ENCODE results near the gene NUP205.
A peak's percentile ranks its signal among the peaks of the same experiment; 100 is the strongest.

Gene NUP205

GRCh38 chr7:135539629-135540028 is 18.1 kb upstream of the NUP205 start:
- no peak for DNase-seq

- no peak for DNase-seq
Observed at GRCh38 chr7:135541029-135541428, 16.7 kb upstream of the NUP205 start.

GRCh38 chr7:135550196-135550595 is 7.5 kb upstream of the NUP205 start:
- DNase-seq: no peak

- DNase-seq: no peak
Observed at GRCh38 chr7:135552148-135552547, 5.6 kb upstream of the NUP205 start.

GRCh38 chr7:135553346-135553745 is 4.4 kb upstream of the NUP205 start:
- DNase-seq: no peak

- DNase-seq: peak; percentile 78
Observed at GRCh38 chr7:135558337-135558767, 635 bp downstream of the NUP205 start.

GRCh38 chr7:135558881-135559280 is 1.2 kb downstream of the NUP205 start:
- DNase-seq: no peak

GRCh38 chr7:135560631-135561030 is 2.9 kb downstream of the NUP205 start:
- DNase-seq: no peak

GRCh38 chr7:135562720-135563119 is 5.0 kb downstream of the NUP205 start:
- DNase-seq: no peak

- no peak for DNase-seq
Observed at GRCh38 chr7:135571834-135572233, 14.1 kb downstream of the NUP205 start.

- DNase-seq: no peak
Observed at GRCh38 chr7:135573541-135573940, 15.8 kb downstream of the NUP205 start.

GRCh38 chr7:135575296-135575695 is 17.6 kb downstream of the NUP205 start:
- DNase-seq: no peak

GRCh38 chr7:135578569-135578968 is 20.9 kb downstream of the NUP205 start:
- no peak for DNase-seq

GRCh38 chr7:135584362-135585353 is 26.9 kb downstream of the NUP205 start:
- no peak for DNase-seq

- DNase-seq: no peak
Observed at GRCh38 chr7:135597181-135597925, 39.6 kb downstream of the NUP205 start.

- DNase-seq: no peak
Observed at GRCh38 chr7:135597926-135598305, 40.2 kb downstream of the NUP205 start.

GRCh38 chr7:135599471-135599870 is 41.8 kb downstream of the NUP205 start:
- no peak for DNase-seq

GRCh38 chr7:135600226-135600625 is 42.5 kb downstream of the NUP205 start:
- no peak for DNase-seq

GRCh38 chr7:135601182-135601581 is 43.5 kb downstream of the NUP205 start:
- DNase-seq: no peak

- DNase-seq: no peak
Observed at GRCh38 chr7:135602304-135602703, 44.6 kb downstream of the NUP205 start.

- no peak for DNase-seq
Observed at GRCh38 chr7:135616136-135616535, 58.4 kb downstream of the NUP205 start.

- no peak for DNase-seq
Observed at GRCh38 chr7:135617781-135618180, 60.1 kb downstream of the NUP205 start.

- DNase-seq: no peak
Observed at GRCh38 chr7:135618510-135618909, 60.8 kb downstream of the NUP205 start.

- DNase-seq: no peak
Observed at GRCh38 chr7:135620447-135620846, 62.7 kb downstream of the NUP205 start.

All from CD4-positive, alpha-beta T cell treated with Interleukin-12 subunit alpha and Interleukin-12 subunit beta, for 1 hour (primary cell).